Pons (tissue), 1 donor: ENCODE measurements around the gene MBD3L4.
"Not testable (repeated sequence)": the region's sequence is repeated elsewhere in the genome, so short reads cannot be mapped to it uniquely, and the experiment has no call there.

Experiments
- DNase-seq: peaks from one replicate; pipeline ENCODE4 v3.0.0-alpha.2; 2016; ENCODE audit warnings: low spot score

The MBD3L4 gene

DNA sequence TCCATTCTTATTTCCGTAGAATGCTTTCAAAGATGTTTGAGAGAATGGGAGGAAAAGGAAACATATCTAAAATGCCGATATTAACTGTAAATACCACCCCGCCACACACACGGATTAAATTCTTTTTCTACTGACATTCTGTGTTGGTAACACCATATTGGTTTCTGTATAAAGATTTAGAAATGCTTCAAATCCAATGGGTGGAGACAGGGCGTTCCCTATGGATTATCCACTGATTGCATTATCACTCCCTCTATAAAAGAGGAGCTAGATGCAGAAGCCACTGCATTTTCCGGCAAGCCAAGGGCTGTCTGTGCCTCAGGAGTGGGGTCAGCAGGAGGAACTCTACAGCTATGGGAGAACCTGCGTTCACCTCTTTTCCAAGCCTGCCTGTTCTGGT lies 9.0 kb upstream of the MBD3L4 start, which contains the start of gene MBD3L2:
MBD3L2 (plus strand) TSS at position 301 of the 400 bp plus-strand sequence; CDS start at position 354, 53 bp downstream.
- not testable (repeated sequence) for DNase-seq

- not testable (repeated sequence) for DNase-seq
Measured at GRCh38 chr19:7041563-7041962, 1.6 kb upstream of the MBD3L4 start.

GRCh38 chr19:7030278-7030677 lies 9.7 kb downstream of the MBD3L4 start, which contains the start of gene MBD3L5:
TSS of gene MBD3L5 (plus strand) at chr19:7030578. CDS start at chr19:7030612, 34 bp downstream.
- DNase-seq = not testable (repeated sequence)

DNA sequence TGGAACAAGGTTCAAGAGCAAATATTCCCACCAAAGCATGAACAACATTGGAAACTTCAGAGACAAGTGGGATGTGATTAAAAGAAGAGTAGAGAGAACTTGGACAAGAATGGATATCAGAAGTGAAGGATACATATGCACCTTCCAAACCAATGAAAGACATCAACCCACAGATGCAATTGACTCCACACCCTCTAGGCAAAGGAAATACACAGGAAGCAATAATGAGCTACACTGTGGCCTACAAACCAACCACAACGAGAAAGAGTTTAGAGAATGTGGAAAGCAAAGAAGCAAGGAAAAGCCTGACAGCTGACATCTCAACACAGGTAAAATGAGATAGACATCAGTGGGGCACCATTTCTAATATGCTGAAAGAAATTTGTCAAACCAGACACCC lies 11.2 kb downstream of the MBD3L4 start:
- DNase-seq = not testable (repeated sequence)

DNA sequence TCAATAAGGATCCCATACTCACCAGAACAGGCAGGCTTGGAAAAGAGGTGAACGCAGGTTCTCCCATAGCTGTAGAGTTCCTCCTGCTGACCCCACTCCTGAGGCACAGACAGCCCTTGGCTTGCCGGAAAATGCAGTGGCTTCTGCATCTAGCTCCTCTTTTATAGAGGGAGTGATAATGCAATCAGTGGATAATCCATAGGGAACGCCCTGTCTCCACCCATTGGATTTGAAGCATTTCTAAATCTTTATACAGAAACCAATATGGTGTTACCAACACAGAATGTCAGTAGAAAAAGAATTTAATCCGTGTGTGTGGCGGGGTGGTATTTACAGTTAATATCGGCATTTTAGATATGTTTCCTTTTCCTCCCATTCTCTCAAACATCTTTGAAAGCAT lies 18.6 kb downstream of the MBD3L4 start, which contains the start of gene MBD3L2B:
MBD3L2B (minus strand) TSS at position 101 of the 400 bp plus-strand sequence; CDS start at position 67, 34 bp downstream.
- not testable (repeated sequence) for DNase-seq

GRCh38 chr19:7018828-7019227 lies 21.2 kb downstream of the MBD3L4 start:
- DNase-seq = no peak

- DNase-seq = peak; percentile 67
Measured at GRCh38 chr19:7013678-7014077, 26.3 kb downstream of the MBD3L4 start.

- DNase-seq = no peak
Measured at GRCh38 chr19:7010722-7011593, 29.0 kb downstream of the MBD3L4 start.

DNA sequence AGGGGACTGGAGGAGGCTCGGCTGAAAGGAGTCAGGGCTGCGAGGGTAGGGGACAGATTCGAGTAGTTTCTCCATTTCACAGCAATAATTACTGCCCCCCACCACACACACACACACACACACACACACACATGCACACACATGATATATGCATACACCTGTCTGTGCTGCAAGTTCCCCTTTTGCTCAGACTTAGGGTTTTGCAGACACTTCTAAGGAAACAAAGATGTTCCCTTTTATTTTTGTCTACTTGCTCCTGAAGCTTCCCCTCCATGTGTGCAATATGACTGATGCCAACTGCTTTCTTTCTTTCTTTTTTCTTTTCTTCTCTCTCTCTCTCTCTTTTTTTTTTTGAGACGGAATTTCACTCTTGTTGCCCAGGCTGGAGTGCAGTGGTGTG lies 32.1 kb downstream of the MBD3L4 start:
- no peak for DNase-seq

- no peak for DNase-seq
Measured at GRCh38 chr19:7006135-7006704, 33.8 kb downstream of the MBD3L4 start.

DNA sequence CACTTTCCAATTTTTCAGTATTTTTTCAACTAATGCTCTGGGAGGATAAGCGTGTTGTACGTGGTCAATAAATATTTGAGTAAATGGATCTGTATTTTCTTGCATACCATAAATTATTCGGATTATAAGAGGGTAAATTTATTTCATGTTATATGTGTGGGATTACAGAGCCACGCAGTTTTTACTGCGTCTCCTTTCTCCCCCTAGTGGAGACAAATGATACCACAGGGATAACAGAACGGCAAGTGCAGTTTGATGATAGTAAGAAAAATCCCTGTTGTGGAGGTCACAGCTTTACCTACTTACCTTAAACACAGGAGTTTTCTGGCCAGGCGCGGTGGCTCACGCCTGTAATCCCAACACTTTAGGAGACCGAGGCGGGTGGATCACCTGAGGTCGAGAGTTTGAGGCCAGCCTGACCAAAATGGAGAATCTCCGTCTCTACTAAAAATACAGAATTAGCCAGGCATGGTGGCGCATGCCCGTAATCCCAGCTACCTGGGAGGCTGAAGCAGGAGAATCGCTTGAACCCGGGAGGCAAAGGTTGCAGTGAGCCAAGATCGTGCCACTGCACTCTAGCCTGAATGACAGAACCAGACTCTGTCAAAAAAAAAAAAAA lies 35.6 kb downstream of the MBD3L4 start:
- DNase-seq = no peak

DNA sequence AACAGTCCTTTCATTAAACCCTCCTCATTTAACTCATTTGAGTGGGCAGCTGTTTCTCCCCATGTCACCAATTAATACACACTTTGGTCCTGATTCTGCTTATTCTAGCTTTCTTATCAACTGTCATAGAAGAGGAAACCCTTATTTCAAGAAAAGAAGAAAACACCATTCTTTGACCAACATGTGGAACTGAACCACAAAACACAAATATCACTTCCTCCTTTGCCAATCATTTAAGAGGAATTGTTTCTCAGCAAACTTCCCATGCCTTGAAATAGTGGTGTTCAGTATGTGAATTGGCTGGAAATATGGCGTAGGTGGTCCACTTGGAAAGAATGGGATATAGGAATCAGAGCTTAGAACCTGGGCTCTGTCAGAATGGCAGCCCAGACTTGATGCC lies 39.2 kb downstream of the MBD3L4 start:
- DNase-seq = no peak

DNA sequence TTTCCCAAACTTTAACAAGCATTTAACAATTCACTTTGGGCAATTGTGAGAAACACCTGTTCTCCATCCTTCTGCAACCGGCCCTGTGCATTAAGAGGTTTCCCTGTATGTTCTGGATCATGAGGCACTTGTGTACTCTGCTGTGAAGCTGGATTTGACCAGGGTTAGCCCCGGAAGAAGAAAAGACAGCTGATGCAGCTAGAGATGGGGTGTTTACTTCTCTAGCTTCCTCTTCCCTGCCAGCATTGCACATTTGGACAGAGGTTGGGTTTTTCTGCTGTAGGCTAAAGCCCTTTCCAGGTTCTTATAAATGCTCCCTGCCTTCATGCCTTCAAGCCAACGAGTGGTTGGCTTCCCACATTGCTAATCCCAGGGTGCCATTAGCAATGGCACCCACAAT lies 39.6 kb downstream of the MBD3L4 start:
- DNase-seq = no peak

- DNase-seq = no peak
Measured at GRCh38 chr19:6999933-7000332, 40.0 kb downstream of the MBD3L4 start.

GRCh38 chr19:6997679-6998445 lies 42.1 kb downstream of the MBD3L4 start:
- DNase-seq = peak; percentile 28

- no peak for DNase-seq
Measured at GRCh38 chr19:6996810-6997209, 43.2 kb downstream of the MBD3L4 start.

DNA sequence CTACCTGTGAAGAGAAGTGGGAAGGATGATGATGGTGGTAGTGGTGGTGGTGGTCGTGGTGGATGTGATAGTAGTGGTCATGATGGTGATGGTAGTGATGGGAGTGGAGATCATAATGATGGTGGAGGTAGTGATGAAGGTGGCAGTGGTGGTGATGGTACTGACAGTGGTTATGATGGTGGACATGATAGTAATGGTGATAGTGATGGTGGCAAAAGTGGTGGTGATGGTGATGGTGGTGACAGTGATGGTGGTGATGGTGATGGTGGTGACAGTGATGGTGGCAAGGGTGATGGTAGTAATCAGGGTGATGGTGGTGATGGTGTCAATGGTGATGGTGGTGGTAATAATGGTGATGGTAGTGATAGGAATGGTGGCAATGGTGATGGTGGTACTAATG lies 44.9 kb downstream of the MBD3L4 start:
- no peak for DNase-seq

DNA sequence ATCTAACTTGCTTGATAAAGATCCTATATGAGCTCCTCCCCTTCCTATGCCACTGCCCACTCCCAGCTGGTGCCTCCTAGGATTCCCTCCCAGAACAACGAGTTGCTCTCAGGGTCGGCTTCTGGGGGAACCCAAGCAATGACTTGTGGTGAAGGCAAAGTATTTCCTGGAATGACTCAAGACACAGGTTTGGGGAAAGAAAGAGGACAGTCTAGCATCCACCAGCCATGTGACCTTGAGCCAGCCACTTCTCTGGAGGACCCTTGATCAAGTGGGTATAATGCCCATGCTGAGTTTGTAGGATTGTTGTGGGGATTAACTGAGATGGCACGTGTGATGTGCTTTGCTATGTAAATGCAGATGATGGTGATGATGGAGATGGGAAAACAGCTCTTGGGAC lies 51.7 kb downstream of the MBD3L4 start:
- DNase-seq = no peak

- DNase-seq = peak; percentile 45
Measured at GRCh38 chr19:6987850-6988249, 52.1 kb downstream of the MBD3L4 start.
